Peyer's patch (tissue), 4 donors: ENCODE measurements around the gene TTC12. TPM values are rescaled to one million over a fixed set of nuclear protein-coding genes. Genes with fewer than 3 reads are reported as not detected.

Source experiments
- DNase-seq, 3 donors: peaks; one replicate each; pipeline ENCODE4 v3.0.0-alpha.2; 2017 to 2019
- H3K27ac ChIP-seq, 4 donors: fragments of 200-600 bp; sonication (generic); one replicate each; pipeline ENCODE4 v1.5.1; 2016 to 2019
- H3K27me3 ChIP-seq, 2 donors: fragments of 200-600 bp; sonication (generic); one replicate each; pipeline ENCODE4 v1.5.1; 2019
- H3K36me3 ChIP-seq, 3 donors: fragments of 200-600 bp; sonication (generic); one replicate each; pipeline ENCODE4 v1.5.1; 2016 to 2019
- H3K4me1 ChIP-seq, 4 donors: fragments of 200-600 bp; sonication (generic); one replicate each; pipeline ENCODE4 v1.5.1; 2016 to 2019
- H3K4me3 ChIP-seq, 4 donors: fragments of 200-600 bp; sonication (generic); 1 replicate in 3 of 4; 2 replicates in 1 of 4; pipeline ENCODE4 v1.5.1; 2016 to 2019; ENCODE audit warnings: mild to moderate bottlenecking in 1 of 4
- H3K9me3 ChIP-seq, 4 donors: fragments of 200-600 bp; sonication (generic); one replicate each; pipeline ENCODE4 v1.5.1; 2016 to 2019; ENCODE audit warnings: mild to moderate bottlenecking in 1 of 4
- POLR2A ChIP-seq, 2 donors: fragments of 450-650 bp; IDR thresholded peaks; one replicate each; pipeline ENCODE4 v1.5.1; 2017; ENCODE audit warnings: antibody characterized with exemption in 2 of 2, mild to moderate bottlenecking in 2 of 2, moderate library complexity in 2 of 2
- total RNA-seq, 4 donors: library from RNA; depleted of rRNA; stranded (reverse); fragments of >200 nt; gene quantifications; one replicate each; pipeline ENCODE4 v1.1.0, GENCODE V29; 2016
- TF ChIP-seq, protein P1 (sequence below), 6 experiments: fragments of 450-650 bp in 4 of 6; fragments of 200-600 bp in 2 of 6; sonication (generic) in 1 of 6; IDR thresholded peaks; one replicate each; pipeline ENCODE4 v1.5.1; 2017 to 2019; ENCODE audit warnings: antibody characterized with exemption in 6 of 6, mild to moderate bottlenecking in 3 of 6, moderate library complexity in 1 of 6

Gene TTC12
- total RNA-seq, 4 donors from 2014 or later = 6.3 to 62.7 (median 19.8) TPM

DNA sequence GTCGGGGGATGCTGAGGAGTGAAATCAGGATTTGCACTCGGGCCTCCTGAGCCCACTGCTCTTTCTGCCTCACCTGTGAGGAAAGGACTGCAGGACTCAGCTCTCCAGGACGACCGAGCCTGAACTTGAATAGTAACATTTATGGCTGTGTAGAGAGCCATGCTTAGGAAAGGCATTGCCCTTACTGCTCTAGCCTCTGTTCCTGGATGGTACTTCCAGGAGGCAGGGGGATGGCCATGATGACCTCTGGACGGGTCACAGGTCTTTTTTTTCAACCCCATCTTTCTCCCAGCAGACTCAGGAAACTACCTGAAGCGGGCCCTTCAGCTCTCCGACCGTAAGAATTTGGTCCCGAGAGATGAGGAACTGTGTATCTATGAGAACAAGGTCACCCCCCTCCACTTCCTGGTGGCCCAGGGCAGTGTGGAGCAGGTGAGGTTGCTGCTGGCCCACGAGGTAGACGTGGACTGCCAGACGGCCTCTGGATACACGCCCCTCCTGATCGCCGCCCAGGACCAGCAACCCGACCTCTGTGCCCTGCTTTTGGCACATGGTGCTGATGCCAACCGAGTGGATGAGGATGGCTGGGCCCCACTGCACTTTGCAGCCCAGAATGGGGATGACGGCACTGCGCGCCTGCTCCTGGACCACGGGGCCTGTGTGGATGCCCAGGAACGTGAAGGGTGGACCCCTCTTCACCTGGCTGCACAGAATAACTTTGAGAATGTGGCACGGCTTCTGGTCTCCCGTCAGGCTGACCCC lies 84.5 kb downstream of the TTC12 start:
- DNase-seq = no peak
- TF ChIP-seq, protein P1, sequence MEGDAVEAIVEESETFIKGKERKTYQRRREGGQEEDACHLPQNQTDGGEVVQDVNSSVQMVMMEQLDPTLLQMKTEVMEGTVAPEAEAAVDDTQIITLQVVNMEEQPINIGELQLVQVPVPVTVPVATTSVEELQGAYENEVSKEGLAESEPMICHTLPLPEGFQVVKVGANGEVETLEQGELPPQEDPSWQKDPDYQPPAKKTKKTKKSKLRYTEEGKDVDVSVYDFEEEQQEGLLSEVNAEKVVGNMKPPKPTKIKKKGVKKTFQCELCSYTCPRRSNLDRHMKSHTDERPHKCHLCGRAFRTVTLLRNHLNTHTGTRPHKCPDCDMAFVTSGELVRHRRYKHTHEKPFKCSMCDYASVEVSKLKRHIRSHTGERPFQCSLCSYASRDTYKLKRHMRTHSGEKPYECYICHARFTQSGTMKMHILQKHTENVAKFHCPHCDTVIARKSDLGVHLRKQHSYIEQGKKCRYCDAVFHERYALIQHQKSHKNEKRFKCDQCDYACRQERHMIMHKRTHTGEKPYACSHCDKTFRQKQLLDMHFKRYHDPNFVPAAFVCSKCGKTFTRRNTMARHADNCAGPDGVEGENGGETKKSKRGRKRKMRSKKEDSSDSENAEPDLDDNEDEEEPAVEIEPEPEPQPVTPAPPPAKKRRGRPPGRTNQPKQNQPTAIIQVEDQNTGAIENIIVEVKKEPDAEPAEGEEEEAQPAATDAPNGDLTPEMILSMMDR (IDR thresholded peaks at IDR 0.05) = no peak
- TF ChIP-seq POLR2A (IDR thresholded peaks at IDR 0.05) = no peak
- H3K9me3 ChIP-seq = no peaks in the 10 kb centered on the region
- H3K4me1 ChIP-seq = no peaks in the 10 kb centered on the region
- no peaks in the 10 kb centered on the region for H3K27me3 ChIP-seq
- no peak overlapping the region for H3K27ac ChIP-seq
- H3K4me3 ChIP-seq = no peak overlapping the region
- no peaks in the 10 kb centered on the region for H3K36me3 ChIP-seq

DNA sequence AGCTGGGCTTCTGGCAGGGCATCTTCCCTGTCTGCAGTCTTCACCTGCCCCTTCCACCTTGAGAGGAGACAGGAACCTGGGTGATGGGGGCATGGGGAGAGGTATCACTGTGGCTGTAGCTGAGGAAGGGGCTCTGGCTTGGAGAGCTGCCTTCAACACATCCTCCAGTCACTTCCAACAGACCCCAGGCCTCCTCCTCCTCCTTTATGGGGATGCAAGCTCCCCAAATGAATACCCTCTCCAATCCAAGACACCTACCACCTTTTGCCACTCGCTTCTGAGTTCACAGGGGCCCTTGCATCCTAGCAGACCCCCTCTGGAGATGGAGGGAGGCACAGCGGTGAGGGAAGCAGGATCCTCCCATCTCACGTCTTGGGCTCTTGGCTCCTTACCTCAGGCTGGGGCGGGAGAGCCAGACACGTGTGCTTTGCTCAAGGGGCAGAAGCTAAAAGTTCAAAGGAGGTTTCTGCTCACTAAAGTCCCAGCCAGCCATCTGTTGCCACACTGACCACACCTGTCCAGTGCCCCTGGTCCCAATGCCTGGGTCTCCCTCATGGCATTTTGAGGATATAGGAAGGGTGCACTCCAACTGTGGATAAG lies 86.3 kb downstream of the TTC12 start:
- no peaks in the 10 kb centered on the region for H3K36me3 ChIP-seq
- no peaks in the 10 kb centered on the region for H3K4me1 ChIP-seq
- no peaks in the 10 kb centered on the region for H3K9me3 ChIP-seq
- H3K27ac ChIP-seq = no peak overlapping the region
- H3K4me3 ChIP-seq = no peak overlapping the region
- TF ChIP-seq, protein P1 (IDR thresholded peaks at IDR 0.05) = no peak
- no peak for TF ChIP-seq POLR2A (IDR thresholded peaks at IDR 0.05)
- no peak for DNase-seq
- H3K27me3 ChIP-seq = no peaks in the 10 kb centered on the region

- H3K4me3 ChIP-seq = no peak overlapping the region
- no peaks in the 10 kb centered on the region for H3K27me3 ChIP-seq
- H3K4me1 ChIP-seq = no peaks in the 10 kb centered on the region
- no peaks in the 10 kb centered on the region for H3K9me3 ChIP-seq
- peak in 2 of 3 donors; percentile 61 to 71 for DNase-seq
- TF ChIP-seq, protein P1 (IDR thresholded peaks at IDR 0.05) = no peak
- no peak for TF ChIP-seq POLR2A (IDR thresholded peaks at IDR 0.05)
- no peaks in the 10 kb centered on the region for H3K36me3 ChIP-seq
- no peak overlapping the region for H3K27ac ChIP-seq
Measured at GRCh38 chr11:113401718-113402117, 87.3 kb downstream of the TTC12 start.

GRCh38 chr11:113404859-113405430 lies 90.6 kb downstream of the TTC12 start:
- DNase-seq = no peak
- Histone ChIP-seq H3K4me1 (no peaks in the 10 kb centered on the region), H3K36me3 (no peaks in the 10 kb centered on the region), H3K4me3 (no peak overlapping the region), H3K27me3 (no peaks in the 10 kb centered on the region), H3K27ac (no peak overlapping the region), H3K9me3 (no peaks in the 10 kb centered on the region)
- TF ChIP-seq, protein P1 (IDR thresholded peaks at IDR 0.05) = no peak
- no peak for TF ChIP-seq POLR2A (IDR thresholded peaks at IDR 0.05)

- Histone ChIP-seq H3K4me1 (no peaks in the 10 kb centered on the region), H3K27me3 (no peaks in the 10 kb centered on the region), H3K9me3 (no peaks in the 10 kb centered on the region), H3K4me3 (no peak overlapping the region), H3K36me3 (no peaks in the 10 kb centered on the region), H3K27ac (no peak overlapping the region)
- TF ChIP-seq POLR2A (IDR thresholded peaks at IDR 0.05) = no peak
- TF ChIP-seq, protein P1 (IDR thresholded peaks at IDR 0.05) = no peak
- no peak for DNase-seq
Measured at GRCh38 chr11:113405724-113406478, 91.5 kb downstream of the TTC12 start.
